ENCODE data around the gene PDE6A.

The PDE6A gene

GRCh38 chr5:149930043-149930748 lies 14.4 kb downstream of the PDE6A start:
- DNase-seq (ENCODE audit: low spot score): no peak

- no peak for DNase-seq (ENCODE audit: low spot score)
Measured at GRCh38 chr5:149924486-149924885, 20.1 kb downstream of the PDE6A start.

GRCh38 chr5:149922950-149923349 lies 21.6 kb downstream of the PDE6A start:
- no peak for DNase-seq (ENCODE audit: low spot score)

GRCh38 chr5:149921597-149921996 lies 23.0 kb downstream of the PDE6A start:
- no peak for DNase-seq (ENCODE audit: low spot score)

GRCh38 chr5:149917073-149917676 lies 27.4 kb downstream of the PDE6A start:
- no peak for DNase-seq (ENCODE audit: low spot score)

- DNase-seq (ENCODE audit: low spot score): no peak
Measured at GRCh38 chr5:149916334-149917072, 28.1 kb downstream of the PDE6A start.

GRCh38 chr5:149915392-149916260 lies 29.0 kb downstream of the PDE6A start:
- no peak for DNase-seq (ENCODE audit: low spot score)

- no peak for DNase-seq (ENCODE audit: low spot score)
Measured at GRCh38 chr5:149913436-149914419, 30.9 kb downstream of the PDE6A start.

GRCh38 chr5:149912226-149912871 lies 32.2 kb downstream of the PDE6A start:
- DNase-seq (ENCODE audit: low spot score): no peak

GRCh38 chr5:149911031-149911430 lies 33.6 kb downstream of the PDE6A start:
- no peak for DNase-seq (ENCODE audit: low spot score)

- DNase-seq (ENCODE audit: low spot score): no peak
Measured at GRCh38 chr5:149907828-149908227, 36.8 kb downstream of the PDE6A start.

GRCh38 chr5:149904977-149905376 lies 39.6 kb downstream of the PDE6A start:
- no peak for DNase-seq (ENCODE audit: low spot score)

- no peak for DNase-seq (ENCODE audit: low spot score)
Measured at GRCh38 chr5:149904293-149904886, 40.2 kb downstream of the PDE6A start.

GRCh38 chr5:149903404-149903803 lies 41.2 kb downstream of the PDE6A start:
- no peak for DNase-seq (ENCODE audit: low spot score)

GRCh38 chr5:149902177-149902576 lies 42.4 kb downstream of the PDE6A start:
- DNase-seq (ENCODE audit: low spot score): no peak

GRCh38 chr5:149901511-149901910 lies 43.1 kb downstream of the PDE6A start:
- no peak for DNase-seq (ENCODE audit: low spot score)

- no peak for DNase-seq (ENCODE audit: low spot score)
Measured at GRCh38 chr5:149900390-149900789, 44.2 kb downstream of the PDE6A start.

GRCh38 chr5:149898811-149899210 lies 45.8 kb downstream of the PDE6A start:
- DNase-seq (ENCODE audit: low spot score): no peak

- no peak for DNase-seq (ENCODE audit: low spot score)
Measured at GRCh38 chr5:149895416-149896345, 48.9 kb downstream of the PDE6A start.

Measured in hepatic stellate cell (primary cell).